GM19035 (cell line): ENCODE data around the gene DLG3.
A peak's percentile ranks its signal among the peaks of the same experiment; 100 is the strongest.

Source experiments
- ATAC-seq: cut with Tn5 transposase; IDR thresholded peaks from one replicate; pipeline ENCODE4 v1.9.1; 2021; ENCODE audit not compliant: unreplicated experiment

DLG3 gene

GRCh38 chrX:70437011-70437410 lies 7.6 kb upstream of the DLG3 start:
- no peak for ATAC-seq

- ATAC-seq, result no peak
Measured at GRCh38 chrX:70437921-70438665, 6.5 kb upstream of the DLG3 start.

GRCh38 chrX:70439016-70439415 lies 5.6 kb upstream of the DLG3 start:
- ATAC-seq, result no peak

GRCh38 chrX:70442224-70442623 lies 2.4 kb upstream of the DLG3 start:
- no peak for ATAC-seq

- ATAC-seq, result no peak
Measured at GRCh38 chrX:70444946-70445656, 466 bp downstream of the DLG3 start.

- no peak for ATAC-seq
Measured at GRCh38 chrX:70445951-70446350, 1.3 kb downstream of the DLG3 start.

GRCh38 chrX:70446380-70447350 lies 2.0 kb downstream of the DLG3 start:
- no peak for ATAC-seq

GRCh38 chrX:70449457-70449966 lies 4.9 kb downstream of the DLG3 start:
- no peak for ATAC-seq

- ATAC-seq, result peak; percentile 47
Measured at GRCh38 chrX:70452143-70452733, 7.6 kb downstream of the DLG3 start.

GRCh38 chrX:70453024-70453618 lies 8.5 kb downstream of the DLG3 start:
- no peak for ATAC-seq

- ATAC-seq, result peak; percentile 50
Measured at GRCh38 chrX:70454441-70455365, 10.1 kb downstream of the DLG3 start.

GRCh38 chrX:70455366-70456202 lies 10.9 kb downstream of the DLG3 start:
- no peak for ATAC-seq

- no peak for ATAC-seq
Measured at GRCh38 chrX:70456256-70456655, 11.6 kb downstream of the DLG3 start.

- no peak for ATAC-seq
Measured at GRCh38 chrX:70461026-70461425, 16.4 kb downstream of the DLG3 start.

GRCh38 chrX:70464051-70464450 lies 19.4 kb downstream of the DLG3 start:
- ATAC-seq, result no peak

GRCh38 chrX:70466968-70467367 lies 22.3 kb downstream of the DLG3 start:
- no peak for ATAC-seq

GRCh38 chrX:70468709-70469108 lies 24.1 kb downstream of the DLG3 start:
- ATAC-seq, result no peak

GRCh38 chrX:70470850-70471289 lies 26.2 kb downstream of the DLG3 start:
- peak; percentile 65 for ATAC-seq
